Neural progenitor cell (in vitro differentiated cells): ENCODE measurements around the gene ANGPTL7.

Source experiments
- EZH2 ChIP-seq: fragments of 200-600 bp; sonication (generic); IDR thresholded peaks from 2 replicates; pipeline ENCODE4 v1.6.1; 2017; ENCODE audit warnings: antibody characterized with exemption, mild to moderate bottlenecking, moderate library complexity
- TF ChIP-seq, protein P1 (sequence below): fragments of 200-600 bp; sonication (generic); IDR thresholded peaks from 2 replicates; pipeline ENCODE4 v1.5.1; 2017; ENCODE audit warnings: antibody characterized with exemption, mild to moderate bottlenecking

DNA sequence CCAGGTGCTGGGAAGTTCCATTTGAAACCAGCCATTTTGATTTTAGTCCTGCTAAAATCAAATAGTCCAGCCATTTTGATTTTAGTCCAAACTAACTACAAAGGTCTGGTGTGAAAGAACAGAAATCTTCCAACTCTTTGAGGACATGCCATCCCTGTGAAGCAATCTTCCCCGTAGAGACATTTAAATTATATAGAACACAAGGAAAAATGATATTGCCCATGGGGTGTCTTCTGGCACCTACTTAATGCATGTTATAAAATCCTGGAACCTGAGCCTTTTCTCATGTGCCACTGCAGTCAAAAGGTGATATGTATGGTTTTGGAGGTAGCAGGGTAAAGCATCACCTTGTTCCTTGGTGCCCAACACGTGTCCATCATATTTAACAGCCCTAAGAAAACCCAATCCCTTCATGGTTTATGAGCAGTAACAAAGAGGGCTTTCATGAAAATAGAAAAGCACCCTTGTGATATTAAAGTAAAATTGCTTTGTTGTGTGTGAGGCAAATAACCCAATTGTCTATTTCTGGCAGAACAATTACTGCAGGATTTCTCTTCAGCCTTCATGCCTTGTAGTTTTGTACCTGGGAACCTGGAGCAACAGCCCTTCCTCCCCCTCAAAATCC lies 26.3 kb downstream of the ANGPTL7 start:
- TF ChIP-seq, protein P1, sequence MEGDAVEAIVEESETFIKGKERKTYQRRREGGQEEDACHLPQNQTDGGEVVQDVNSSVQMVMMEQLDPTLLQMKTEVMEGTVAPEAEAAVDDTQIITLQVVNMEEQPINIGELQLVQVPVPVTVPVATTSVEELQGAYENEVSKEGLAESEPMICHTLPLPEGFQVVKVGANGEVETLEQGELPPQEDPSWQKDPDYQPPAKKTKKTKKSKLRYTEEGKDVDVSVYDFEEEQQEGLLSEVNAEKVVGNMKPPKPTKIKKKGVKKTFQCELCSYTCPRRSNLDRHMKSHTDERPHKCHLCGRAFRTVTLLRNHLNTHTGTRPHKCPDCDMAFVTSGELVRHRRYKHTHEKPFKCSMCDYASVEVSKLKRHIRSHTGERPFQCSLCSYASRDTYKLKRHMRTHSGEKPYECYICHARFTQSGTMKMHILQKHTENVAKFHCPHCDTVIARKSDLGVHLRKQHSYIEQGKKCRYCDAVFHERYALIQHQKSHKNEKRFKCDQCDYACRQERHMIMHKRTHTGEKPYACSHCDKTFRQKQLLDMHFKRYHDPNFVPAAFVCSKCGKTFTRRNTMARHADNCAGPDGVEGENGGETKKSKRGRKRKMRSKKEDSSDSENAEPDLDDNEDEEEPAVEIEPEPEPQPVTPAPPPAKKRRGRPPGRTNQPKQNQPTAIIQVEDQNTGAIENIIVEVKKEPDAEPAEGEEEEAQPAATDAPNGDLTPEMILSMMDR = no peak
- TF ChIP-seq EZH2 = no peak
